ENCODE data around the gene ANKMY1.

Gene ANKMY1

DNA sequence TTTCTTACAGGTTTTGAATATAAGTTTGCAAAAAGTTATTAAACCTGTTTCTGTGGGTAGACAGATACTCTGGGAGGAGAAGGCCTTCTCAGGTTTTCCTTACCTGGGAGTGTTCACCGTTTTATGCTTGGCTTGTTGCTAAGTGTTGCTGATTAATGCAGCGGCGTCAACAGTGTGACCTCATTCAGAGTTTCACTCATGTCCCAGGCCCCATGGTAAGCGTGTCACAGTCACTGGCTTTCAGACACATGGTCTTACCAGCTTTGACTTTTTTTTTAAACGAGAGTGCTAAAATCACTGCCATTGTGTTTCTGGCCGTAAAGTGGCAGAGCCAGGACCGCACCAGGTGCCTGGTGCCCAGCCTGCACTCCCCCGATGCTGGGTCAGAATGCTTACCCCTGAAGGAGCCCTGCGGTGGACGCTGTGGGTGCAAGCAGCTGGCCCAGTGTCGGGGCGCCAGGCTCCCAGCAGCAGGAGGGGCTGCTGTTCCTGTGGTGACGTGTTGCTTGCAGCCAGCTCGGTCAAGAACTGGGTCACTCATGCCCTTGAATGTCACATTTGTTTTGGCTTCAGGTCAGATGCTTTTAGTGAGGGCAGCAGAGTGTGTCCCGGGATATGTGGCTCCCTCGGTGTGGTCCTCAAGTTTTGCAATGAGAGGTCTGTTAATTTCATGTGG lies 32.2 kb upstream of the ANKMY1 start:
- Histone ChIP-seq H3K9me2 (replicated peaks; ENCODE audit: low read depth, low read length) (no peaks in the 10 kb centered on the region), H3K4me1 (ENCODE audit: insufficient read depth, low read length, poor library complexity, severe bottlenecking) (peaks cover 22% of the 10 kb centered on the region), H3F3A (ENCODE audit: low read depth) (no peaks in the 10 kb centered on the region), H2AFZ (ENCODE audit: low read length) (no peak overlapping the region), H3K9me3 (ENCODE audit: insufficient read depth, low read depth, low read length) (no peaks in the 10 kb centered on the region), H3K79me2 (ENCODE audit: insufficient read depth, low read length) (peaks cover 70% of the 10 kb centered on the region), H3K9ac (ENCODE audit: low read depth, low read length, poor library complexity, severe bottlenecking) (no peak overlapping the region), H4K20me1 (ENCODE audit: insufficient read depth, low read length, poor library complexity, severe bottlenecking) (peaks cover 48% of the 10 kb centered on the region), H3K27me3 (ENCODE audit: insufficient read depth, low read length, poor library complexity, severe bottlenecking) (no peaks in the 10 kb centered on the region), H3K4me2 (ENCODE audit: low read depth, low read length, poor library complexity, severe bottlenecking) (peak overlapping the region; percentile 97), H3K36me3 (ENCODE audit: insufficient read depth, low read length) (peaks cover 3% of the 10 kb centered on the region; the same call in 1 of the 2 replicates), H3K4me3 (ENCODE audit: low read length, poor library complexity, severe bottlenecking) (no peak overlapping the region)
- no peak for TF ChIP-seq EZH2phosphoT487 (IDR thresholded peaks at IDR 0.05; ENCODE audit: borderline replicate concordance)
- TF ChIP-seq, protein P1, sequence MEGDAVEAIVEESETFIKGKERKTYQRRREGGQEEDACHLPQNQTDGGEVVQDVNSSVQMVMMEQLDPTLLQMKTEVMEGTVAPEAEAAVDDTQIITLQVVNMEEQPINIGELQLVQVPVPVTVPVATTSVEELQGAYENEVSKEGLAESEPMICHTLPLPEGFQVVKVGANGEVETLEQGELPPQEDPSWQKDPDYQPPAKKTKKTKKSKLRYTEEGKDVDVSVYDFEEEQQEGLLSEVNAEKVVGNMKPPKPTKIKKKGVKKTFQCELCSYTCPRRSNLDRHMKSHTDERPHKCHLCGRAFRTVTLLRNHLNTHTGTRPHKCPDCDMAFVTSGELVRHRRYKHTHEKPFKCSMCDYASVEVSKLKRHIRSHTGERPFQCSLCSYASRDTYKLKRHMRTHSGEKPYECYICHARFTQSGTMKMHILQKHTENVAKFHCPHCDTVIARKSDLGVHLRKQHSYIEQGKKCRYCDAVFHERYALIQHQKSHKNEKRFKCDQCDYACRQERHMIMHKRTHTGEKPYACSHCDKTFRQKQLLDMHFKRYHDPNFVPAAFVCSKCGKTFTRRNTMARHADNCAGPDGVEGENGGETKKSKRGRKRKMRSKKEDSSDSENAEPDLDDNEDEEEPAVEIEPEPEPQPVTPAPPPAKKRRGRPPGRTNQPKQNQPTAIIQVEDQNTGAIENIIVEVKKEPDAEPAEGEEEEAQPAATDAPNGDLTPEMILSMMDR (conservative IDR thresholded peaks at IDR 0.05; ENCODE audit: low read length), result no peak

DNA sequence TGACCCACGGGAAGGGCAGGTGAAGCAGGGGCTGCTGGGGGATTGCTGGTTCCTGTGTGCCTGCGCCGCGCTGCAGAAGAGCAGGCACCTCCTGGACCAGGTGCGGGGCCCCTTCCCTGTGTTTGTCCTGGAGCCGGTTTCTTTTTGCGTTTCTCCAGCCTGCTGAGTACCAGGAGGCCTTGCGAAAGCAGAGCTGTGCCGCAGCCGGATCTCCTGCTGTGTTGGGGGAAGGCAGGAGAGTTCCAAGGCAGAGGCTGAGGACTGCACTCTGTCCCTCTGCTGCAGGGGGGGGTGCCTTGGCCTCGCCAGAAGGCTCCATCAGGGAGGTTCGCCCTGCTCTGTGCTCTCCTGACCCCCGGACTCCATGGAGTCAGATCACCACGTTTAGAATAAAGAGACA lies 31.6 kb upstream of the ANKMY1 start:
- Histone ChIP-seq H3K27me3 (ENCODE audit: insufficient read depth, low read length, poor library complexity, severe bottlenecking) (no peaks in the 10 kb centered on the region), H3K9ac (ENCODE audit: low read depth, low read length, poor library complexity, severe bottlenecking) (peak overlapping the region; percentile 86), H4K20me1 (ENCODE audit: insufficient read depth, low read length, poor library complexity, severe bottlenecking) (peaks cover 50% of the 10 kb centered on the region)

DNA sequence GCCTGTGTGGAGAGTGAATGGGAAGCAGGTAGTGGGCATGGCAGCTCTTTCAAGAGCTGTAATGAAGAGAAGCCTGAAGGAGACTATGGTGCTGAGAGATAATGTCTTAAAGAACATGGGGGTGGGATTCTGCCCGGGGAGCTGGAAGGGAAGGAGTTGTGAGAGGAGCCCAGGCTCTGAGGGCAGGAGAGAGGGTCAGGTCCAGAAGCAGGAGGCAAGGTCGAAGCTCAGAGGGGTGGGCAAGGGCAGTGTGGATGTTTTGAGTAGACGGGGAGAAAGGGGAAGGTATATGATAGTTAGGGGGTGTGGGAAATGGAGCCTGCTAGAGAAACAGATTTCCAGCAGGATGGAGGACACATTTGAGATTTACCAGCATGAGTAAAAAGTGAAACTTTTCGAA lies 30.9 kb upstream of the ANKMY1 start:
- Histone ChIP-seq H3K4me2 (ENCODE audit: low read depth, low read length, poor library complexity, severe bottlenecking) (peak overlapping the region; percentile 97), H3K9me2 (replicated peaks; ENCODE audit: low read depth, low read length) (no peaks in the 10 kb centered on the region), H3K27me3 (ENCODE audit: insufficient read depth, low read length, poor library complexity, severe bottlenecking) (no peaks in the 10 kb centered on the region), H3K36me3 (ENCODE audit: insufficient read depth, low read length) (peaks cover 3% of the 10 kb centered on the region; the same call in 1 of the 2 replicates), H3K79me2 (ENCODE audit: insufficient read depth, low read length) (peaks cover 74% of the 10 kb centered on the region), H3K9ac (ENCODE audit: low read depth, low read length, poor library complexity, severe bottlenecking) (peak overlapping the region; percentile 86), H4K20me1 (ENCODE audit: insufficient read depth, low read length, poor library complexity, severe bottlenecking) (peaks cover 50% of the 10 kb centered on the region), H3K4me3 (ENCODE audit: low read length, poor library complexity, severe bottlenecking) (peak overlapping the region; percentile 99), H3K9me3 (ENCODE audit: insufficient read depth, low read depth, low read length) (no peaks in the 10 kb centered on the region), H2AFZ (ENCODE audit: low read length) (no peak overlapping the region), H3F3A (ENCODE audit: low read depth) (no peaks in the 10 kb centered on the region), H3K4me1 (ENCODE audit: insufficient read depth, low read length, poor library complexity, severe bottlenecking) (peaks cover 34% of the 10 kb centered on the region)
- TF ChIP-seq EZH2phosphoT487 (IDR thresholded peaks at IDR 0.05; ENCODE audit: borderline replicate concordance), result no peak
- TF ChIP-seq, protein P1 (conservative IDR thresholded peaks at IDR 0.05; ENCODE audit: low read length), result no peak

More for the DNA sequence above, 31.6 kb upstream of the ANKMY1 start:
- Histone ChIP-seq H3K9me2 (replicated peaks; ENCODE audit: low read depth, low read length) (no peaks in the 10 kb centered on the region), H3F3A (ENCODE audit: low read depth) (no peaks in the 10 kb centered on the region), H3K4me2 (ENCODE audit: low read depth, low read length, poor library complexity, severe bottlenecking) (peak overlapping the region; percentile 97), H3K4me3 (ENCODE audit: low read length, poor library complexity, severe bottlenecking) (peak overlapping the region; percentile 99), H3K9me3 (ENCODE audit: insufficient read depth, low read depth, low read length) (no peaks in the 10 kb centered on the region), H2AFZ (ENCODE audit: low read length) (no peak overlapping the region), H3K4me1 (ENCODE audit: insufficient read depth, low read length, poor library complexity, severe bottlenecking) (peaks cover 27% of the 10 kb centered on the region), H3K36me3 (ENCODE audit: insufficient read depth, low read length) (peaks cover 3% of the 10 kb centered on the region; the same call in 1 of the 2 replicates), H3K79me2 (ENCODE audit: insufficient read depth, low read length) (peaks cover 72% of the 10 kb centered on the region)
- TF ChIP-seq EZH2phosphoT487 (IDR thresholded peaks at IDR 0.05; ENCODE audit: borderline replicate concordance), result no peak
- TF ChIP-seq, protein P1 (conservative IDR thresholded peaks at IDR 0.05; ENCODE audit: low read length), result no peak
